ENCODE data around the gene MRPL28.
A peak's percentile ranks its signal among the peaks of the same experiment; 100 is the strongest.

The MRPL28 gene

GRCh38 chr16:352547-353403, 17.6 kb downstream of the MRPL28 start, which contains the start of gene AXIN1:
TSS of gene AXIN1 (minus strand) at chr16:352723. CDS start at chr16:347025, 5,698 bp downstream.
- Histone ChIP-seq H2AK5ac (ENCODE audit: low read depth, low read length) (peak within 1 kb of the TSS; percentile 23), H2BK5ac (ENCODE audit: low read length) (no peak within 1 kb of the TSS), H2BK12ac (ENCODE audit: low read length) (no peak within 1 kb of the TSS), H3K18ac (ENCODE audit: low read length) (peak within 1 kb of the TSS; percentile 93), H4K8ac (ENCODE audit: low read depth, low read length) (no peak within 1 kb of the TSS), H3K23ac (ENCODE audit: low read depth, low read length, poor library complexity) (peak within 1 kb of the TSS; percentile 44), H3K4me3 (ENCODE audit: low read length in 2 of 2) (peak within 1 kb of the TSS; percentile 73 to 87), H3K4me1 (ENCODE audit: control insufficient read depth in 2 of 2, insufficient read depth in 1 of 2, low read depth in 1 of 2, low read length in 2 of 2) (peaks cover 0 to 5% of the 10 kb centered on the region in 2 donors), H3K9ac (ENCODE audit: low read depth, low read length, poor library complexity) (peak within 1 kb of the TSS; percentile 89), H2BK120ac (ENCODE audit: low read depth, low read length) (no peak within 1 kb of the TSS), H3K79me1 (ENCODE audit: low read depth, low read length) (peaks cover 6% of the 10 kb centered on the region), H2AFZ (ENCODE audit: low read length) (peak within 1 kb of the TSS; percentile 92), H3K14ac (ENCODE audit: low read length) (peak within 1 kb of the TSS; percentile 28), H3K4ac (ENCODE audit: low read length) (no peak within 1 kb of the TSS), H3K9me3 (replicated peaks in 1 of 2; ENCODE audit: control insufficient read depth in 2 of 2, insufficient read depth in 1 of 2, low read depth in 1 of 2, low read length in 2 of 2) (no peaks in the 10 kb centered on the region), H2BK15ac (ENCODE audit: low read length) (no peak within 1 kb of the TSS), H4K91ac (ENCODE audit: low read depth, low read length, poor library complexity) (peak within 1 kb of the TSS; percentile 68), H3K27ac (replicated peaks; ENCODE audit: low read length) (no peak within 1 kb of the TSS), H3K4me2 (ENCODE audit: insufficient read depth, low read length, poor library complexity, severe bottlenecking) (peak within 1 kb of the TSS; percentile 88), H3K27me3 (ENCODE audit: control insufficient read depth in 3 of 3, insufficient read depth in 3 of 3, low read depth in 1 of 3, low read length in 3 of 3) (peaks cover 0 to 12% (median 0%) of the 10 kb centered on the region in 3 experiments), H3K36me3 (replicated peaks in 1 of 2; ENCODE audit: control insufficient read depth in 2 of 2, insufficient read depth in 2 of 2, low read length in 2 of 2) (peaks cover 0 to 12% of the 10 kb centered on the region in 2 donors)
- WGBS, 2 donors (ENCODE audit: extremely low coverage in 2 of 2, insufficient read length in 2 of 2, insufficient replicate concordance in 1 of 2): no CpG with 5 or more reads among the region's 113 CpGs
- peak; percentile 100 for DNase-seq (ENCODE audit: low spot score)

GRCh38 chr16:351804-352520, 18.4 kb downstream of the MRPL28 start:
- Histone ChIP-seq H2AK5ac (ENCODE audit: low read depth, low read length) (peak overlapping the region; percentile 14), H2BK5ac (ENCODE audit: low read length) (no peak overlapping the region), H3K23ac (ENCODE audit: low read depth, low read length, poor library complexity) (peak overlapping the region; percentile 44), H3K79me1 (ENCODE audit: low read depth, low read length) (peaks cover 6% of the 10 kb centered on the region), H3K4me1 (ENCODE audit: control insufficient read depth in 2 of 2, insufficient read depth in 1 of 2, low read depth in 1 of 2, low read length in 2 of 2) (peaks cover 0 to 5% of the 10 kb centered on the region in 2 donors), H2BK12ac (ENCODE audit: low read length) (no peak overlapping the region), H3K14ac (ENCODE audit: low read length) (peak overlapping the region; percentile 28), H3K9me3 (replicated peaks in 1 of 2; ENCODE audit: control insufficient read depth in 2 of 2, insufficient read depth in 1 of 2, low read depth in 1 of 2, low read length in 2 of 2) (no peaks in the 10 kb centered on the region), H3K4me2 (ENCODE audit: insufficient read depth, low read length, poor library complexity, severe bottlenecking) (peak overlapping the region; percentile 72), H2BK120ac (ENCODE audit: low read depth, low read length) (no peak overlapping the region), H3K9ac (ENCODE audit: low read depth, low read length, poor library complexity) (peak overlapping the region; percentile 18), H4K8ac (ENCODE audit: low read depth, low read length) (no peak overlapping the region), H3K4me3 (ENCODE audit: low read length in 2 of 2) (peak overlapping the region; percentile 73 to 87), H3K27ac (replicated peaks; ENCODE audit: low read length) (no peak overlapping the region), H3K18ac (ENCODE audit: low read length) (peak overlapping the region; percentile 73), H3K36me3 (replicated peaks in 1 of 2; ENCODE audit: control insufficient read depth in 2 of 2, insufficient read depth in 2 of 2, low read length in 2 of 2) (peaks cover 4 to 20% of the 10 kb centered on the region in 2 donors), H2BK15ac (ENCODE audit: low read length) (no peak overlapping the region), H4K91ac (ENCODE audit: low read depth, low read length, poor library complexity) (no peak overlapping the region), H3K4ac (ENCODE audit: low read length) (no peak overlapping the region), H3K27me3 (ENCODE audit: control insufficient read depth in 3 of 3, insufficient read depth in 3 of 3, low read depth in 1 of 3, low read length in 3 of 3) (peaks cover 0 to 12% (median 0%) of the 10 kb centered on the region in 3 experiments), H2AFZ (ENCODE audit: low read length) (peak overlapping the region; percentile 66)
- WGBS, 2 donors (ENCODE audit: extremely low coverage in 2 of 2, insufficient read length in 2 of 2, insufficient replicate concordance in 1 of 2): no CpG with 5 or more reads among the region's 95 CpGs
- DNase-seq (ENCODE audit: low spot score): no peak

- H4K91ac ChIP-seq (ENCODE audit: low read depth, low read length, poor library complexity): no peak overlapping the region
- no peak overlapping the region for H2BK120ac ChIP-seq (ENCODE audit: low read depth, low read length)
- no peak overlapping the region for H2BK5ac ChIP-seq (ENCODE audit: low read length)
- H3K79me1 ChIP-seq (ENCODE audit: low read depth, low read length): peaks cover 3% of the 10 kb centered on the region
- no peak overlapping the region for H3K18ac ChIP-seq (ENCODE audit: low read length)
- WGBS, 2 donors (ENCODE audit: extremely low coverage in 2 of 2, insufficient read length in 2 of 2, insufficient replicate concordance in 1 of 2): no CpG with 5 or more reads among the region's 8 CpGs
- peaks cover 14 to 37% of the 10 kb centered on the region in 2 donors for H3K36me3 ChIP-seq (replicated peaks in 1 of 2; ENCODE audit: control insufficient read depth in 2 of 2, insufficient read depth in 2 of 2, low read length in 2 of 2)
- H3K9me3 ChIP-seq (replicated peaks in 1 of 2; ENCODE audit: control insufficient read depth in 2 of 2, insufficient read depth in 1 of 2, low read depth in 1 of 2, low read length in 2 of 2): peaks cover 0 to 8% of the 10 kb centered on the region in 2 donors
- H2AFZ ChIP-seq (ENCODE audit: low read length): no peak overlapping the region
- no peak overlapping the region for H3K4ac ChIP-seq (ENCODE audit: low read length)
- H3K4me3 ChIP-seq (ENCODE audit: low read length in 2 of 2): no peak overlapping the region
- no peak overlapping the region for H4K8ac ChIP-seq (ENCODE audit: low read depth, low read length)
- no peak overlapping the region for H2AK5ac ChIP-seq (ENCODE audit: low read depth, low read length)
- H3K4me2 ChIP-seq (ENCODE audit: insufficient read depth, low read length, poor library complexity, severe bottlenecking): no peak overlapping the region
- peaks cover 0 to 12% (median 0%) of the 10 kb centered on the region in 3 experiments for H3K27me3 ChIP-seq (ENCODE audit: control insufficient read depth in 3 of 3, insufficient read depth in 3 of 3, low read depth in 1 of 3, low read length in 3 of 3)
- H3K9ac ChIP-seq (ENCODE audit: low read depth, low read length, poor library complexity): no peak overlapping the region
- H3K27ac ChIP-seq (replicated peaks; ENCODE audit: low read length): no peak overlapping the region
- no peak overlapping the region for H3K14ac ChIP-seq (ENCODE audit: low read length)
- DNase-seq (ENCODE audit: low spot score): no peak
- no peak overlapping the region for H2BK12ac ChIP-seq (ENCODE audit: low read length)
- peaks cover 0 to 5% of the 10 kb centered on the region in 2 donors for H3K4me1 ChIP-seq (ENCODE audit: control insufficient read depth in 2 of 2, insufficient read depth in 1 of 2, low read depth in 1 of 2, low read length in 2 of 2)
- H3K23ac ChIP-seq (ENCODE audit: low read depth, low read length, poor library complexity): no peak overlapping the region
- H2BK15ac ChIP-seq (ENCODE audit: low read length): no peak overlapping the region
Observed at GRCh38 chr16:350203-350602, 20.1 kb downstream of the MRPL28 start.

- H3K4me2 ChIP-seq (ENCODE audit: insufficient read depth, low read length, poor library complexity, severe bottlenecking): no peak overlapping the region
- no peak overlapping the region for H2AK5ac ChIP-seq (ENCODE audit: low read depth, low read length)
- no peak overlapping the region for H3K23ac ChIP-seq (ENCODE audit: low read depth, low read length, poor library complexity)
- H2BK5ac ChIP-seq (ENCODE audit: low read length): no peak overlapping the region
- peaks cover 0 to 7% (median 0%) of the 10 kb centered on the region in 3 experiments for H3K27me3 ChIP-seq (ENCODE audit: control insufficient read depth in 3 of 3, insufficient read depth in 3 of 3, low read depth in 1 of 3, low read length in 3 of 3)
- peaks cover 3 to 15% of the 10 kb centered on the region in 2 donors for H3K9me3 ChIP-seq (replicated peaks in 1 of 2; ENCODE audit: control insufficient read depth in 2 of 2, insufficient read depth in 1 of 2, low read depth in 1 of 2, low read length in 2 of 2)
- H4K8ac ChIP-seq (ENCODE audit: low read depth, low read length): no peak overlapping the region
- no peak for DNase-seq (ENCODE audit: low spot score)
- H2BK15ac ChIP-seq (ENCODE audit: low read length): no peak overlapping the region
- no peak overlapping the region for H3K9ac ChIP-seq (ENCODE audit: low read depth, low read length, poor library complexity)
- H2BK12ac ChIP-seq (ENCODE audit: low read length): no peak overlapping the region
- H3K4me3 ChIP-seq (ENCODE audit: low read length in 2 of 2): no peak overlapping the region
- no peak overlapping the region for H3K4ac ChIP-seq (ENCODE audit: low read length)
- H3K36me3 ChIP-seq (replicated peaks in 1 of 2; ENCODE audit: control insufficient read depth in 2 of 2, insufficient read depth in 2 of 2, low read length in 2 of 2): peaks cover 19 to 46% of the 10 kb centered on the region in 2 donors
- no peak overlapping the region for H3K27ac ChIP-seq (replicated peaks; ENCODE audit: low read length)
- H3K4me1 ChIP-seq (ENCODE audit: control insufficient read depth in 2 of 2, insufficient read depth in 1 of 2, low read depth in 1 of 2, low read length in 2 of 2): peaks cover 0 to 5% of the 10 kb centered on the region in 2 donors
- H3K14ac ChIP-seq (ENCODE audit: low read length): no peak overlapping the region
- peaks cover 5% of the 10 kb centered on the region for H3K79me1 ChIP-seq (ENCODE audit: low read depth, low read length)
- WGBS, 2 donors (ENCODE audit: extremely low coverage in 2 of 2, insufficient read length in 2 of 2, insufficient replicate concordance in 1 of 2): no CpG with 5 or more reads among the region's 7 CpGs
- H2BK120ac ChIP-seq (ENCODE audit: low read depth, low read length): no peak overlapping the region
- H4K91ac ChIP-seq (ENCODE audit: low read depth, low read length, poor library complexity): no peak overlapping the region
- no peak overlapping the region for H2AFZ ChIP-seq (ENCODE audit: low read length)
- no peak overlapping the region for H3K18ac ChIP-seq (ENCODE audit: low read length)
Observed at GRCh38 chr16:349211-349610, 21.1 kb downstream of the MRPL28 start.

Measured in neuronal stem cell (in vitro differentiated cells).